Measurements from ENCODE around the gene PABPN1. TPM values are rescaled to one million over a fixed set of nuclear protein-coding genes. Genes with fewer than 3 reads are reported as not detected.
A peak's percentile ranks its signal among the peaks of the same experiment; 100 is the strongest.

Gene PABPN1
- total and polyA plus RNA-seq, 9 of the 15 experiments (the other 6 are each of a cell fraction or from before 2014, with no cell fraction given), result 32.6 to 388 (median 178) TPM

- no peak; the same call in 1 of the 2 replicates for TF ChIP-seq NR4A1 (CRISPR knock-in tag; IDR thresholded peaks at IDR 0.05)
- peak; percentile 77; the same call in 1 of the 2 replicates for TF ChIP-seq NR4A1 (tag; IDR thresholded peaks at IDR 0.05)
- TF ChIP-seq POLR2AphosphoS5 (IDR thresholded peaks at IDR 0.05; ENCODE audit: control insufficient read depth, insufficient read depth, low read depth, low read length), result no peak; the same call in 1 of the 2 replicates
- TF ChIP-seq ASH1L (IDR thresholded peaks at IDR 0.05; ENCODE audit: borderline replicate concordance, low read depth, partially characterized antibody), result peak; percentile 98
- TF ChIP-seq SUPT5H (IDR thresholded peaks at IDR 0.05), result peak; percentile 77
- TF ChIP-seq EWSR1 (IDR thresholded peaks at IDR 0.05; ENCODE audit: borderline replicate concordance, low read depth, partially characterized antibody), result no peak
- TF ChIP-seq TGIF2 (CRISPR knock-in tag; IDR thresholded peaks at IDR 0.05), result no peak
- 0 out of 2 replicates have a peak, but pooled peaks have one; percentile 19 for TF ChIP-seq MTA1 (IDR thresholded peaks at IDR 0.05; ENCODE audit: borderline replicate concordance)
- no peak for TF ChIP-seq FIP1L1 (IDR thresholded peaks at IDR 0.05; ENCODE audit: low read depth, low read length, poor library complexity, severe bottlenecking)
- TF ChIP-seq ZNF311 (CRISPR knock-in tag; IDR thresholded peaks at IDR 0.05), result 0 out of 2 replicates have a peak, but pooled peaks have one; percentile 34
- 0 out of 2 replicates have a peak, but pooled peaks have one; percentile 3 for TF ChIP-seq IRF9 (tag; IDR thresholded peaks at IDR 0.05)
- TF ChIP-seq CCNT2 (IDR thresholded peaks at IDR 0.05; ENCODE audit: borderline replicate concordance, extremely low read depth, insufficient read length, low read depth, low read length), result peak; percentile 69
- TF ChIP-seq RFX5 (IDR thresholded peaks at IDR 0.05; ENCODE audit: low read depth, low read length), result peak; percentile 41; the same call in 1 of the 2 replicates
- no peak for TF ChIP-seq RERE (CRISPR knock-in tag; IDR thresholded peaks at IDR 0.05; ENCODE audit: borderline replicate concordance)
- peak; percentile 39; the same call in 1 of the 2 replicates for TF ChIP-seq MAX (CRISPR knock-in tag; IDR thresholded peaks at IDR 0.05)
- TF ChIP-seq SMARCC2 (IDR thresholded peaks at IDR 0.05; ENCODE audit: low read depth), result no peak
- peak; percentile 98 for TF ChIP-seq NEUROD1 (IDR thresholded peaks at IDR 0.05; ENCODE audit: borderline replicate concordance, low read depth, low read length, partially characterized antibody)
- no peak for TF ChIP-seq ZSCAN29 (IDR thresholded peaks at IDR 0.05)
- 0 out of 2 replicates have a peak, but pooled peaks have one; percentile 39 for TF ChIP-seq HCFC1 (IDR thresholded peaks at IDR 0.05; ENCODE audit: low read depth, low read length)
- no peak for TF ChIP-seq ZNF586 (CRISPR knock-in tag; conservative IDR thresholded peaks at IDR 0.05)
Observed at GRCh38 chr14:23320584-23321571, at the start of gene PABPN1 (continued).

Measured in K562 (cell line).